Limb (tissue), 2 donors: ENCODE results near the gene MYOM3.

Experiments
- DNase-seq, 2 donors: peaks; one replicate each; pipeline ENCODE4 v3.0.0-alpha.2; 2016; ENCODE audit errors: extremely low spot score in 2 of 2

MYOM3 gene

GRCh38 chr1:24096739-24097103, 15.2 kb downstream of the MYOM3 start:
- DNase-seq, result no peak

- DNase-seq, result no peak
Measured at GRCh38 chr1:24096009-24096738, 15.8 kb downstream of the MYOM3 start.

- DNase-seq, result no peak
Measured at GRCh38 chr1:24095140-24095859, 16.6 kb downstream of the MYOM3 start.

GRCh38 chr1:24094554-24094953, 17.4 kb downstream of the MYOM3 start:
- no peak for DNase-seq

- no peak for DNase-seq
Measured at GRCh38 chr1:24093732-24094131, 18.2 kb downstream of the MYOM3 start.

GRCh38 chr1:24092979-24093378, 19.0 kb downstream of the MYOM3 start:
- DNase-seq, result no peak

- no peak for DNase-seq
Measured at GRCh38 chr1:24091971-24092482, 19.9 kb downstream of the MYOM3 start.

GRCh38 chr1:24090736-24091135, 21.2 kb downstream of the MYOM3 start:
- no peak for DNase-seq

GRCh38 chr1:24089743-24090555, 22.0 kb downstream of the MYOM3 start:
- DNase-seq, result no peak

GRCh38 chr1:24089027-24089742, 22.8 kb downstream of the MYOM3 start:
- no peak for DNase-seq

GRCh38 chr1:24086466-24086865, 25.5 kb downstream of the MYOM3 start:
- no peak for DNase-seq

- no peak for DNase-seq
Measured at GRCh38 chr1:24085546-24085945, 26.4 kb downstream of the MYOM3 start.

- no peak for DNase-seq
Measured at GRCh38 chr1:24085007-24085406, 26.9 kb downstream of the MYOM3 start.

GRCh38 chr1:24084050-24084449, 27.9 kb downstream of the MYOM3 start:
- no peak for DNase-seq

- DNase-seq, result no peak
Measured at GRCh38 chr1:24082372-24082771, 29.6 kb downstream of the MYOM3 start.

- DNase-seq, result no peak
Measured at GRCh38 chr1:24081190-24081589, 30.7 kb downstream of the MYOM3 start.

- DNase-seq, result no peak
Measured at GRCh38 chr1:24080131-24080530, 31.8 kb downstream of the MYOM3 start.

- no peak for DNase-seq
Measured at GRCh38 chr1:24077278-24077978, 34.5 kb downstream of the MYOM3 start.

GRCh38 chr1:24075946-24076345, 36.0 kb downstream of the MYOM3 start:
- no peak for DNase-seq

- no peak for DNase-seq
Measured at GRCh38 chr1:24075590-24075854, 36.4 kb downstream of the MYOM3 start.
